Measurements from ENCODE around the gene PPARG. TPM values are rescaled to one million over a fixed set of nuclear protein-coding genes. Genes with fewer than 3 reads are reported as not detected.

The PPARG gene
- total RNA-seq, 1 donor from 2014 or later, result 0.94 TPM

- DNase-seq, result no peak
Observed at GRCh38 chr3:12345584-12346494, 57.0 kb downstream of the PPARG start.

GRCh38 chr3:12347301-12347700 is 58.4 kb downstream of the PPARG start:
- no peak for DNase-seq

- DNase-seq, result no peak
Observed at GRCh38 chr3:12349895-12350811, 61.3 kb downstream of the PPARG start.

GRCh38 chr3:12351145-12351544 is 62.3 kb downstream of the PPARG start:
- no peak for DNase-seq

GRCh38 chr3:12352253-12352652 is 63.4 kb downstream of the PPARG start:
- no peak for DNase-seq

- no peak for DNase-seq
Observed at GRCh38 chr3:12352755-12353154, 63.9 kb downstream of the PPARG start.

- no peak for DNase-seq
Observed at GRCh38 chr3:12353796-12354525, 65.1 kb downstream of the PPARG start.

- no peak for DNase-seq
Observed at GRCh38 chr3:12356175-12356574, 67.3 kb downstream of the PPARG start.

- no peak for DNase-seq
Observed at GRCh38 chr3:12356996-12357395, 68.1 kb downstream of the PPARG start.

GRCh38 chr3:12357456-12357855 is 68.6 kb downstream of the PPARG start:
- DNase-seq, result no peak

- DNase-seq, result no peak
Observed at GRCh38 chr3:12363397-12364195, 74.7 kb downstream of the PPARG start.

GRCh38 chr3:12367346-12367745 is 78.5 kb downstream of the PPARG start:
- no peak for DNase-seq

GRCh38 chr3:12369029-12369428 is 80.2 kb downstream of the PPARG start:
- no peak for DNase-seq

GRCh38 chr3:12369598-12369997 is 80.7 kb downstream of the PPARG start:
- DNase-seq, result no peak

- no peak for DNase-seq
Observed at GRCh38 chr3:12370758-12371157, 81.9 kb downstream of the PPARG start.

GRCh38 chr3:12371525-12372140 is 82.8 kb downstream of the PPARG start:
- DNase-seq, result no peak

GRCh38 chr3:12372741-12373280 is 83.9 kb downstream of the PPARG start:
- no peak for DNase-seq

- DNase-seq, result no peak
Observed at GRCh38 chr3:12375572-12375971, 86.7 kb downstream of the PPARG start.

- DNase-seq, result no peak
Observed at GRCh38 chr3:12379640-12380429, 91.0 kb downstream of the PPARG start.

- no peak for DNase-seq
Observed at GRCh38 chr3:12380461-12380860, 91.6 kb downstream of the PPARG start.

Measured in occipital lobe (tissue), 2 donors.